Endothelial cell of umbilical vein (primary cell): ENCODE data around the gene BRWD1. TPM values are rescaled to one million over a fixed set of nuclear protein-coding genes. Genes with fewer than 3 reads are reported as not detected.

Source experiments
- BruUV-seq: library from RNA; stranded (reverse); fragments of 400-500 nt; replicated peaks from 2 replicates; lab custom pipeline; 2021; lab: Mats Ljungman, UMichigan
- CTCF ChIA-PET: fragments of 300-600, 350-600 bp; sonication (Branson Sonifier 250); formaldehyde crosslinking; loops from one replicate; lab custom pipeline; 2021; ENCODE audit warnings: antibody characterized with exemption, inconsistent platforms; lab: Charles Lee
- POLR2A ChIA-PET: fragments of 300-600, 350-600 bp; sonication (Branson Sonifier 250); formaldehyde crosslinking; loops from one replicate; lab custom pipeline; 2021; ENCODE audit warnings: antibody characterized with exemption, inconsistent platforms; lab: Charles Lee
- DNase-seq: peaks from one replicate; pipeline ENCODE4 v3.0.0-alpha.2; 2011; ENCODE audit warnings: low read depth, low spot score
- FAIRE-seq: peaks from 2 replicates; lab custom pipeline; 2011; peaks lifted over from hg19 to GRCh38; lab: Jason Lieb, UNC
- H2AFZ ChIP-seq: 2 replicates; pipeline ENCODE4 v1.6.0; 2012; ENCODE audit warnings: low read depth, low read length, control low read depth, inconsistent platforms
- H3K27ac ChIP-seq: 2 replicates; pipeline ENCODE4 v1.5.1; 2011; ENCODE audit warnings: low read depth, mild to moderate bottlenecking, control low read depth, low read length, moderate library complexity; ENCODE audit not compliant: insufficient read depth
- H3K27me3 ChIP-seq, 2 experiments: 2 replicates each; pipeline versions ENCODE4 v1.6.0 to v1.6.1; 2011; ENCODE audit warnings: low read length in 2 of 2, mixed read lengths in 1 of 2; ENCODE audit not compliant: control insufficient read depth in 2 of 2, insufficient read depth in 2 of 2
- H3K36me3 ChIP-seq, 2 experiments: 2 replicates in 1 of 2; 3 replicates in 1 of 2; pipeline ENCODE4 v1.5.1; 2011; ENCODE audit warnings: low read length in 2 of 2, mild to moderate bottlenecking in 1 of 2, moderate library complexity in 1 of 2; ENCODE audit not compliant: control insufficient read depth in 2 of 2, insufficient read depth in 2 of 2; ENCODE audit errors: extremely low read depth in 1 of 2
- H3K4me1 ChIP-seq: 3 replicates; pipeline ENCODE4 v1.5.1; 2011; ENCODE audit warnings: mild to moderate bottlenecking, low read length; ENCODE audit not compliant: control insufficient read depth, insufficient read depth; ENCODE audit errors: extremely low read depth
- H3K4me2 ChIP-seq: 2 replicates; pipeline ENCODE4 v1.6.1; 2011; ENCODE audit warnings: low read length, control low read depth, mixed read lengths; ENCODE audit not compliant: insufficient read depth
- H3K4me3 ChIP-seq, 3 experiments: fragments of 200-600 bp in 1 of 3; sonication (generic), shearing (Covaris generic) in 1 of 3; replicated peaks in 1 of 3; 2 replicates each; pipeline ENCODE4 v1.5.1; 2011 to 2016; ENCODE audit warnings: control low read depth in 3 of 3, low read length in 3 of 3, mild to moderate bottlenecking in 2 of 3, inconsistent platforms in 1 of 3, low read depth in 1 of 3, moderate library complexity in 1 of 3; ENCODE audit not compliant: insufficient read depth in 1 of 3
- H3K79me2 ChIP-seq: 2 replicates; pipeline ENCODE4 v1.6.0; 2012; ENCODE audit warnings: low read length, inconsistent platforms; ENCODE audit not compliant: control insufficient read depth, insufficient read depth
- H3K9ac ChIP-seq: replicated peaks from 2 replicates; pipeline ENCODE3; 2011; ENCODE audit warnings: low read length, control low read depth; ENCODE audit not compliant: insufficient read depth; ENCODE audit errors: extremely low read depth
- H3K9me1 ChIP-seq: replicated peaks from 3 replicates; pipeline ENCODE4 v1.6.0; 2011; ENCODE audit warnings: mild to moderate bottlenecking, low read length; ENCODE audit not compliant: control insufficient read depth, insufficient read depth; ENCODE audit errors: extremely low read depth
- H3K9me3 ChIP-seq: replicated peaks from 2 replicates; pipeline ENCODE4 v1.5.1; 2012; ENCODE audit warnings: low read length, inconsistent platforms; ENCODE audit not compliant: control insufficient read depth, insufficient read depth
- H4K20me1 ChIP-seq: replicated peaks from 2 replicates; pipeline ENCODE3; 2011; ENCODE audit warnings: mild to moderate bottlenecking, low read length; ENCODE audit not compliant: control insufficient read depth, insufficient read depth; ENCODE audit errors: extremely low read depth
- CTCF ChIP-seq, 2 donors: IDR thresholded peaks; 1 replicate in 1 of 2; 2 replicates in 1 of 2; pipeline ENCODE4 v1.5.1; 2011; ENCODE audit warnings: low read length in 2 of 2, mild to moderate bottlenecking in 2 of 2, moderate library complexity in 2 of 2, control low read depth in 1 of 2, inconsistent platforms in 1 of 2, low read depth in 1 of 2; ENCODE audit not compliant: insufficient read depth in 1 of 2; ENCODE audit errors: extremely low read depth in 1 of 2
- EZH2 ChIP-seq: IDR thresholded peaks from 2 replicates; pipeline ENCODE4 v1.6.1; 2012; ENCODE audit warnings: borderline replicate concordance, low read depth, mild to moderate bottlenecking, moderate library complexity, low read length, inconsistent platforms; ENCODE audit not compliant: severe bottlenecking
- FOS ChIP-seq: IDR thresholded peaks from 2 replicates; pipeline ENCODE4 v1.6.1; 2011; ENCODE audit warnings: mild to moderate bottlenecking, low read length, moderate library complexity, borderline replicate concordance; ENCODE audit not compliant: insufficient read depth
- GATA2 ChIP-seq: IDR thresholded peaks from 2 replicates; pipeline ENCODE4 v1.7.0; 2011; ENCODE audit warnings: low read depth, mild to moderate bottlenecking, moderate library complexity, mixed read lengths, low read length; ENCODE audit not compliant: insufficient read length, insufficient read depth
- JUN ChIP-seq: IDR thresholded peaks from 2 replicates; pipeline ENCODE4 v1.6.1; 2011; ENCODE audit warnings: borderline replicate concordance, low read depth; ENCODE audit not compliant: insufficient read length, insufficient read depth
- MAX ChIP-seq: IDR thresholded peaks from 2 replicates; pipeline ENCODE4 v1.6.1; 2011; ENCODE audit not compliant: insufficient read depth, insufficient read length
- MYC ChIP-seq: IDR thresholded peaks from one replicate; pipeline ENCODE4 v1.6.1; 2011; ENCODE audit warnings: mild to moderate bottlenecking, low read depth, low read length
- POLR2A ChIP-seq: IDR thresholded peaks from 2 replicates; pipeline ENCODE4 v1.6.1; 2012; ENCODE audit warnings: low read depth, mild to moderate bottlenecking, control low read depth, low read length
- POLR2AphosphoS5 ChIP-seq: IDR thresholded peaks from 2 replicates; pipeline ENCODE4 v1.6.1; 2012; ENCODE audit warnings: low read depth, mild to moderate bottlenecking, control low read depth, low read length, moderate library complexity; ENCODE audit not compliant: insufficient read depth
- dilution Hi-C: fragments of 300-500 bp; cut with MboI; formaldehyde crosslinking; loops from one replicate; pipeline ENCODE4 v1.15.0; 2019; ENCODE audit warnings: low sequenced_read_pairs; ENCODE audit not compliant: extremely low pct_ligation_motif_present
- intact Hi-C: fragments of 100-400 bp; cut with micrococcal nuclease; formaldehyde crosslinking; loops from one replicate; pipeline ENCODE4 v1.10.0; 2022
- polyA plus RNA-seq, 4 experiments: library from polyadenylated mRNA; depleted of rRNA in 3 of 4; stranded (reverse) in 3 of 4; unstranded in 1 of 4; fragments of >200 nt; gene quantifications; 2 replicates each; pipeline versions ENCODE4 v1.2.1 to v1.2.3, GENCODE V29; 2011 to 2012; ENCODE audit warnings: missing spikeins in 1 of 4
- total RNA-seq: library from RNA; stranded (reverse); gene quantifications from 2 replicates; pipeline ENCODE4 v1.2.3, GENCODE V29; 2021

Gene BRWD1
- total and polyA plus RNA-seq, 2 donors (not counting 3 experiments of a cell fraction or from before 2014, with no cell fraction given) = 6.1 to 33.2 TPM

GRCh38 chr21:39178421-39178820 is 135.0 kb downstream of the BRWD1 start:
- Histone ChIP-seq H3K79me2 (peaks cover 38% of the 10 kb centered on the region), H2AFZ (no peak overlapping the region), H3K4me1 (peaks cover 18% of the 10 kb centered on the region), H3K9ac (no peak overlapping the region), H4K20me1 (no peaks in the 10 kb centered on the region), H3K36me3 (peaks cover 2 to 5% of the 10 kb centered on the region in 2 experiments), H3K4me3 (no peak overlapping the region), H3K27me3 (no peaks in the 10 kb centered on the region), H3K4me2 (no peak overlapping the region), H3K9me1 (no peaks in the 10 kb centered on the region), H3K9me3 (no peaks in the 10 kb centered on the region), H3K27ac (no peak overlapping the region)
- TF ChIP-seq MYC (no peak), GATA2 (no peak), CTCF (IDR thresholded peaks at IDR 0.05; ENCODE audit: extremely low read depth in 1 of 2, insufficient read depth in 1 of 2, low read depth in 1 of 2, low read length in 2 of 2) (no peak), JUN (no peak), FOS (no peak), POLR2A (no peak), POLR2AphosphoS5 (no peak), EZH2 (no peak), MAX (no peak)
- POLR2A ChIA-PET = no interaction called here
- no peak for FAIRE-seq
- DNase-seq = no peak
- dilution Hi-C loops (no loop called here), intact Hi-C loops (loop anchor here (10.0 kb wide), 2 partner anchors 674 to 794 kb away; no protein-coding TSS in a partner anchor)
- CTCF ChIA-PET = no interaction called here
- no TSS peak for BruUV-seq
